Measurements from ENCODE around the gene ZNF423.

Gene ZNF423

GRCh38 chr16:49727611-49728010 lies 128.3 kb downstream of the ZNF423 start:
- no peak for DNase-seq (ENCODE audit: extremely low read depth, insufficient read length)
- Histone ChIP-seq H3K27me3 (replicated peaks; ENCODE audit: control insufficient read depth, insufficient read depth, low read length) (no peaks in the 10 kb centered on the region; the same call in 1 of the 2 replicates), H3K36me3 (ENCODE audit: control insufficient read depth, insufficient read depth, low read length) (no peaks in the 10 kb centered on the region), H3K4me3 (replicated peaks; ENCODE audit: low read depth, low read length) (no peak overlapping the region)
- no peak for TF ChIP-seq CTCF (IDR thresholded peaks at IDR 0.05; ENCODE audit: insufficient read depth, low read length, poor library complexity, severe bottlenecking)

GRCh38 chr16:49726155-49726554 lies 129.8 kb downstream of the ZNF423 start:
- Histone ChIP-seq H3K27me3 (replicated peaks; ENCODE audit: control insufficient read depth, insufficient read depth, low read length) (no peaks in the 10 kb centered on the region), H3K4me3 (replicated peaks; ENCODE audit: low read depth, low read length) (no peak overlapping the region), H3K36me3 (ENCODE audit: control insufficient read depth, insufficient read depth, low read length) (no peaks in the 10 kb centered on the region)
- no peak for DNase-seq (ENCODE audit: extremely low read depth, insufficient read length)
- TF ChIP-seq CTCF (IDR thresholded peaks at IDR 0.05; ENCODE audit: insufficient read depth, low read length, poor library complexity, severe bottlenecking), result no peak

DNA sequence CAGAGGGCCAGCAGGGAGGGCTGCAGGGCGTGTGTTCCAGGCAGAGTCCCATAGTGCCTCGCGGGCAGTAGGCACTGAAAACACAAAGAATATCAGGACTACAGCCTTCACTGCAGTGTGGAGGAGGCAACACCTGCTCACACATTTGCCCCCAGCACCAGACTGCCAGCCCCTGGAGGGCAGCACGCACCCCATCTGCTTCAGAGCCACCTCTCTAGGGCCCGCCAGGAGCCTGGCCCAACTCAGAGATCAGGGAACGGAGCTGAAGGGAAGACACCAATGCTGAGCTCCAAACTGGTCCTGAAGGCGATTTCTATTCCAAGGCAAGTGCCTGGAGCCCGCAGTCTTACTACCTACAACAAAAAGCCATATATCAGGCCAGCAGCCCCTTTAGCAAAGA lies 130.3 kb downstream of the ZNF423 start:
- no peak for TF ChIP-seq CTCF (IDR thresholded peaks at IDR 0.05; ENCODE audit: insufficient read depth, low read length, poor library complexity, severe bottlenecking)
- no peaks in the 10 kb centered on the region for H3K27me3 ChIP-seq (replicated peaks; ENCODE audit: control insufficient read depth, insufficient read depth, low read length)
- H3K4me3 ChIP-seq (replicated peaks; ENCODE audit: low read depth, low read length), result no peak overlapping the region
- H3K36me3 ChIP-seq (ENCODE audit: control insufficient read depth, insufficient read depth, low read length), result no peaks in the 10 kb centered on the region
- no peak for DNase-seq (ENCODE audit: extremely low read depth, insufficient read length)

DNA sequence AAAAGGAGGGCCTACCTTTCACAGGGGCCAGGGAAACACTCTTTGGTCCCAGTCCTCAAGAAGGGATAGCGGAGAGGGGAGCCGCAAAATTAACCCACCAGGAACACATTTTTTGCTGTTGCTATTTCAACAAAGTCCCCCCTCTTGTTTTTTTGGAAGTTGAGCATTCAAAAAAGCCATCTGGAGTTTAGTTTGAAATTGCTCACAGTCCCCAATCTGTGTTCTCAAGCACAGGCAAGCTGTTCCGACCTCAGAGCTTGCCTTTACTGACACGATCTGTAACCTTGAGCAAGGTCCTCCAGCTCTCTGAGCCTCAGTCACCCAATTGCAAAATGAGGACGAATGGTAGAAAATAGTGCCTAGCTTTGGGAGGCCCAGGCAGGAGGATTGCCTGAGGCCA lies 131.1 kb downstream of the ZNF423 start:
- no peak for DNase-seq (ENCODE audit: extremely low read depth, insufficient read length)
- Histone ChIP-seq H3K27me3 (replicated peaks; ENCODE audit: control insufficient read depth, insufficient read depth, low read length) (no peaks in the 10 kb centered on the region), H3K4me3 (replicated peaks; ENCODE audit: low read depth, low read length) (no peak overlapping the region), H3K36me3 (ENCODE audit: control insufficient read depth, insufficient read depth, low read length) (no peaks in the 10 kb centered on the region)
- TF ChIP-seq CTCF (IDR thresholded peaks at IDR 0.05; ENCODE audit: insufficient read depth, low read length, poor library complexity, severe bottlenecking), result no peak

DNA sequence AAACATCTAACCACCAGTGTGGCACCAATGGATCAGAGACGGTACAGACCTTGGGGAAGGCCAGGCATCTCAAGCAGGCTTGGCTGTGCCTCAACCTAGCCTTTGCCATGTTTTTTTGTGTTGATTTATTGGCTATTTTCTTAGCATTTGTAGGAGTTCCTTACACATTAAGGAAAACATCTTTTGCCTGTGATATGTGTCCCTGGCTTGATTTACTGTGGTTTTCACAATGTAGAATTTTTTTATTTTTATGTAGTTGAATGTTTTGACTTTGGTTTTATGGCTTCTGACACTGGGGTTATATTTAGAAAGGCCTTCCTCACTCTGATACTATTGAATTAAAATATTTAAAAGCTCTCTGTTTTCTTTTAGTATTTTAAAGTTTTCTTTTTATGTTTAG lies 132.6 kb downstream of the ZNF423 start:
- H3K36me3 ChIP-seq (ENCODE audit: control insufficient read depth, insufficient read depth, low read length), result no peaks in the 10 kb centered on the region
- no peak for TF ChIP-seq CTCF (IDR thresholded peaks at IDR 0.05; ENCODE audit: insufficient read depth, low read length, poor library complexity, severe bottlenecking)
- H3K27me3 ChIP-seq (replicated peaks; ENCODE audit: control insufficient read depth, insufficient read depth, low read length), result no peaks in the 10 kb centered on the region
- H3K4me3 ChIP-seq (replicated peaks; ENCODE audit: low read depth, low read length), result no peak overlapping the region
- no peak for DNase-seq (ENCODE audit: extremely low read depth, insufficient read length)

DNA sequence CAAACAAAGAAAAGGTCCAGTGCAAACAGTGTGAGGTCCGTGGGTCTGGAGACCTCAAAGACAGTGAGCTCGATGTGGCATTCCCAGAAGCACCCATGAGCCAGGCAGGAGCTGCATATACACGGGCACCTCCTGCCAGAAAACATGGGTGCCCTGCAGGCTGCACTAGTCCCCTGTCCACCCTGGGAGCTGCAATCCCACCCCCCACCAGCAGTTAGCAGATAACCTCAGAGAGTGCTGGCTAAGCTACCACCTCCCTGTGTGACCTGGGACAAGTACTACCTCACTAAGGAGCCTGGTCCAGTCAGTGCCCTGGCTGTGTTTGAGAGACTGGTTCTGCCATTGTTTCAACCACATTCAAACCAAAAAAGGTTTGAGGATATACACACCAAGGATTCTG lies 135.7 kb downstream of the ZNF423 start:
- DNase-seq (ENCODE audit: extremely low read depth, insufficient read length), result no peak
- H3K36me3 ChIP-seq (ENCODE audit: control insufficient read depth, insufficient read depth, low read length), result no peaks in the 10 kb centered on the region
- TF ChIP-seq CTCF (IDR thresholded peaks at IDR 0.05; ENCODE audit: insufficient read depth, low read length, poor library complexity, severe bottlenecking), result no peak
- H3K27me3 ChIP-seq (replicated peaks; ENCODE audit: control insufficient read depth, insufficient read depth, low read length), result peaks cover 2% of the 10 kb centered on the region; the same call in 1 of the 2 replicates
- no peak overlapping the region for H3K4me3 ChIP-seq (replicated peaks; ENCODE audit: low read depth, low read length)
